ENCODE data around the gene SLC2A9. TPM values are rescaled to one million over a fixed set of nuclear protein-coding genes. Genes with fewer than 3 reads are reported as not detected.

The SLC2A9 gene
- total and polyA plus RNA-seq, 8 donors: 0.61 to 35.3 (median 2.7) TPM

DNA sequence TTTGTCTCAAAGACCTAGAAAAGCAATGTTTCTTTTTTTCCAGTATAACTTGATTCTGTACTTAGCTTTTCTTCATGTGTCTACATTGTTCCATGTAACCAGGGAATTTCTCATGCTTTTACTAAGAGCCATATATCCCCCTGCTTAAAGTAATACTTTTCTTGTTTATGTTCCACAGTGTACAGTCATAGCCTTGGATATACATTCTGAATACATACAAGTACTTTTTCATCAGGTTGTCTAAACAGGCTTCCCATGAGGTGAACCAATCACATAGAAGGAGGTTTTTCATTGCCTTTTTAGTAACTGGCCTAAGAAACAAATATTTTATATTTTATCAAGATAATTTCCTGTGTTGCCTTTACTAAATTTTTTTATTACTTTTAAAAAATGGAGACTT lies 52.8 kb downstream of the SLC2A9 start:
- Histone ChIP-seq H3K4me1 (no peaks in the 10 kb centered on the region), H3K4me3 (no peak overlapping the region), H3K9me3 (no peaks in the 10 kb centered on the region), H3K36me3 (no peaks in the 10 kb centered on the region), H3K27ac (no peak overlapping the region), H3K27me3 (no peaks in the 10 kb centered on the region)
- TF ChIP-seq EP300 (IDR thresholded peaks at IDR 0.05): no peak
- TF ChIP-seq, protein P1, sequence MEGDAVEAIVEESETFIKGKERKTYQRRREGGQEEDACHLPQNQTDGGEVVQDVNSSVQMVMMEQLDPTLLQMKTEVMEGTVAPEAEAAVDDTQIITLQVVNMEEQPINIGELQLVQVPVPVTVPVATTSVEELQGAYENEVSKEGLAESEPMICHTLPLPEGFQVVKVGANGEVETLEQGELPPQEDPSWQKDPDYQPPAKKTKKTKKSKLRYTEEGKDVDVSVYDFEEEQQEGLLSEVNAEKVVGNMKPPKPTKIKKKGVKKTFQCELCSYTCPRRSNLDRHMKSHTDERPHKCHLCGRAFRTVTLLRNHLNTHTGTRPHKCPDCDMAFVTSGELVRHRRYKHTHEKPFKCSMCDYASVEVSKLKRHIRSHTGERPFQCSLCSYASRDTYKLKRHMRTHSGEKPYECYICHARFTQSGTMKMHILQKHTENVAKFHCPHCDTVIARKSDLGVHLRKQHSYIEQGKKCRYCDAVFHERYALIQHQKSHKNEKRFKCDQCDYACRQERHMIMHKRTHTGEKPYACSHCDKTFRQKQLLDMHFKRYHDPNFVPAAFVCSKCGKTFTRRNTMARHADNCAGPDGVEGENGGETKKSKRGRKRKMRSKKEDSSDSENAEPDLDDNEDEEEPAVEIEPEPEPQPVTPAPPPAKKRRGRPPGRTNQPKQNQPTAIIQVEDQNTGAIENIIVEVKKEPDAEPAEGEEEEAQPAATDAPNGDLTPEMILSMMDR (IDR thresholded peaks at IDR 0.05): no peak
- no peak for TF ChIP-seq POLR2AphosphoS5 (IDR thresholded peaks at IDR 0.05)
- TF ChIP-seq POLR2A (IDR thresholded peaks at IDR 0.05): no peak
- DNase-seq: no peak
- intact Hi-C loops (cut with DNase I; ENCODE audit: low total_unique reads): no loop called here

DNA sequence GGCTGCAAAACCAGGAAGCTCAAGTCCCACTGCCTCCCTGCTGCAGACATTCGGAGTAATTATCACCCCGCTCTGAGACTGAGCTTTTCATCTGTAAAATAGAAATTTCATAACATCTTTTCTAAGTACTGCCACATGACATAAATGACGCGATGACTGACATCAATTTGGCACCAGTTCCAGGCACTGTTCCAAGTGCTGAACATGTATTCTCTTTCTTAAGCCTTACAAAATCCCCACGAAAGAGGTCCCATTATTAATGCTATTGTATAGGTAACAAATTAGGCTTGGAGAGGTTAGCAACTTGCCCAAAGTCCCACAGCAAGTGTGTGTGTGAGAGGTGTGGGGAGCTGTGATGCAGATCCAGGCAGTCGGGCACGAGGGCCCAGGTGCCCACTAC lies 56.4 kb downstream of the SLC2A9 start:
- H3K27ac ChIP-seq: no peak overlapping the region
- H3K9me3 ChIP-seq: peaks cover 0 to 5% (median 3%) of the 10 kb centered on the region in 4 donors
- no peaks in the 10 kb centered on the region for H3K4me1 ChIP-seq
- no peak overlapping the region for H3K4me3 ChIP-seq
- no peaks in the 10 kb centered on the region for H3K36me3 ChIP-seq
- DNase-seq: no peak
- TF ChIP-seq POLR2AphosphoS5 (IDR thresholded peaks at IDR 0.05): no peak
- TF ChIP-seq POLR2A (IDR thresholded peaks at IDR 0.05): no peak
- TF ChIP-seq, protein P1 (IDR thresholded peaks at IDR 0.05): no peak
- TF ChIP-seq EP300 (IDR thresholded peaks at IDR 0.05): no peak
- H3K27me3 ChIP-seq: no peaks in the 10 kb centered on the region
- WGBS, 5 donors: 76 to 86% (median 80%) methylated on average over 7 of the region's 7 CpGs
- intact Hi-C loops (cut with DNase I; ENCODE audit: low total_unique reads): no loop called here

DNA sequence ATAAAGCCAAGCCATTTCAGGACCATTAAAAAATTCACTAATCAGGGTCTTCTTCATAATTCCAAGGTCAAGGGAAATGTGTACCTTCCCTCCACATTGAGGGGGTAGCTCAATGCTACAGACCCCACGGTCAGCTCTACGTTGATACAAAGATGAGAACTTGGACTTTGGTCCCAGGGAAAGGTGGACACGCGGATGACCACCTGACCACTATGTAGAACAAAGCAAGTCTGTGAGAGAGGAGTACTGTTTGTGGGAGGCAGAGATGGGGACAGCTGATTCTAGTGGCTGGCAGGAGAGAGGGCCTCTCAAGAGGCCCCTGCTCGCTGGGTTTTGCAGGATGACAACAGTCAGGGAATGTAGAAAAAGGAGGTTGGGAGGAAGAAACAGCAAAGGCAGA lies 58.0 kb downstream of the SLC2A9 start:
- peaks cover 0 to 5% (median 3%) of the 10 kb centered on the region in 4 donors for H3K9me3 ChIP-seq
- no peaks in the 10 kb centered on the region for H3K4me1 ChIP-seq
- TF ChIP-seq, protein P1 (IDR thresholded peaks at IDR 0.05): no peak
- TF ChIP-seq POLR2AphosphoS5 (IDR thresholded peaks at IDR 0.05): no peak
- no peak for TF ChIP-seq POLR2A (IDR thresholded peaks at IDR 0.05)
- TF ChIP-seq EP300 (IDR thresholded peaks at IDR 0.05): no peak
- intact Hi-C loops (cut with DNase I; ENCODE audit: low total_unique reads): loop anchor here (2.0 kb wide), 1 partner anchor 31 kb away; no protein-coding TSS in a partner anchor
- 90 to 98% (median 95%) methylated on average over 5 of the region's 5 CpGs for WGBS, 5 donors
- H3K27ac ChIP-seq: no peak overlapping the region
- no peak for DNase-seq
- no peak overlapping the region for H3K4me3 ChIP-seq
- no peaks in the 10 kb centered on the region for H3K36me3 ChIP-seq
- no peaks in the 10 kb centered on the region for H3K27me3 ChIP-seq

DNA sequence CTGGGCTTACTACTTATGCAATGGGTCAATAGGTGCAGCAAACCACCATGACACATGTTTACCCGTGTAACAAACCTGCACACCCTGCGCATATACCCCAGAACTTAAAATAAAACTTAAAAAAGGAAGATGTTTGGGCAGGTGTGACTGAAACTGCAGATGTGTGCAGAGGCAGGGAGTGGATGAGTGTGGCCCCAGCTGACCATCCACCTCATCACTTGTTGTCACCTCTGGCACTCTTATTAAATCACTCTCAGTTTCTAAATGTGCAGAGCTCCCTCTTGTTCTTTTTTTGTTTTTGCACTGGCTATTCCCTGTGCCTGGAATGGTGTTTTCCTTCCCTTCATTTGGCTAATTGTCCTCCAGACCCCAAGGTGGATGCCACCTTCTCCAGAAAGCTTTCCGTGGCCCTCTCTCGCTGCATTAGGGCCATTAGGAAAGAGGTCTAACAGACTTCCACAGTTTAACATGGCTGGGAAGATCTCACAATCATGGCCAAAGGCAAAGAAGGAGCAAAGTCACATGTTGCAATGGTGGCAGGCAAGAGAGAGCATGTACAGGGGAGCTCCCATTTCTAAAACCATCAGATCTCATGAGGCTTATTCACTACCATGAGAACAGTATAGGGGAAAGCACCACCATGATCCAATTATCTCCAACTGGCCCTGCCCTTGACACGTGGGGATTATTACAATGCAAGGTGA lies 58.5 kb downstream of the SLC2A9 start:
- Histone ChIP-seq H3K9me3 (peaks cover 0 to 5% (median 3%) of the 10 kb centered on the region in 4 donors), H3K27ac (no peak overlapping the region), H3K4me3 (no peak overlapping the region), H3K4me1 (no peaks in the 10 kb centered on the region), H3K36me3 (no peaks in the 10 kb centered on the region), H3K27me3 (no peaks in the 10 kb centered on the region)
- intact Hi-C loops (cut with DNase I; ENCODE audit: low total_unique reads): loop anchor here (2.0 kb wide), 1 partner anchor 32 kb away; no protein-coding TSS in a partner anchor
- TF ChIP-seq, protein P1 (IDR thresholded peaks at IDR 0.05): no peak
- TF ChIP-seq POLR2A (IDR thresholded peaks at IDR 0.05): no peak
- TF ChIP-seq POLR2AphosphoS5 (IDR thresholded peaks at IDR 0.05): no peak
- no peak for TF ChIP-seq EP300 (IDR thresholded peaks at IDR 0.05)
- WGBS, 5 donors: 84 to 97% (median 87%) methylated on average over 5 of the region's 5 CpGs
- DNase-seq: no peak

Data from stomach (tissue), 9 donors.